Measurements from ENCODE around the gene RAB33B.

- TF ChIP-seq POLR2AphosphoS5 (IDR thresholded peaks at IDR 0.05; ENCODE audit: low read depth, low read length) = no peak
- TF ChIP-seq TCF7L2 (IDR thresholded peaks at IDR 0.05; ENCODE audit: low read depth, low read length) = no peak
- peak; percentile 46 for TF ChIP-seq CTCF (IDR thresholded peaks at IDR 0.05)
- TF ChIP-seq, protein P1, sequence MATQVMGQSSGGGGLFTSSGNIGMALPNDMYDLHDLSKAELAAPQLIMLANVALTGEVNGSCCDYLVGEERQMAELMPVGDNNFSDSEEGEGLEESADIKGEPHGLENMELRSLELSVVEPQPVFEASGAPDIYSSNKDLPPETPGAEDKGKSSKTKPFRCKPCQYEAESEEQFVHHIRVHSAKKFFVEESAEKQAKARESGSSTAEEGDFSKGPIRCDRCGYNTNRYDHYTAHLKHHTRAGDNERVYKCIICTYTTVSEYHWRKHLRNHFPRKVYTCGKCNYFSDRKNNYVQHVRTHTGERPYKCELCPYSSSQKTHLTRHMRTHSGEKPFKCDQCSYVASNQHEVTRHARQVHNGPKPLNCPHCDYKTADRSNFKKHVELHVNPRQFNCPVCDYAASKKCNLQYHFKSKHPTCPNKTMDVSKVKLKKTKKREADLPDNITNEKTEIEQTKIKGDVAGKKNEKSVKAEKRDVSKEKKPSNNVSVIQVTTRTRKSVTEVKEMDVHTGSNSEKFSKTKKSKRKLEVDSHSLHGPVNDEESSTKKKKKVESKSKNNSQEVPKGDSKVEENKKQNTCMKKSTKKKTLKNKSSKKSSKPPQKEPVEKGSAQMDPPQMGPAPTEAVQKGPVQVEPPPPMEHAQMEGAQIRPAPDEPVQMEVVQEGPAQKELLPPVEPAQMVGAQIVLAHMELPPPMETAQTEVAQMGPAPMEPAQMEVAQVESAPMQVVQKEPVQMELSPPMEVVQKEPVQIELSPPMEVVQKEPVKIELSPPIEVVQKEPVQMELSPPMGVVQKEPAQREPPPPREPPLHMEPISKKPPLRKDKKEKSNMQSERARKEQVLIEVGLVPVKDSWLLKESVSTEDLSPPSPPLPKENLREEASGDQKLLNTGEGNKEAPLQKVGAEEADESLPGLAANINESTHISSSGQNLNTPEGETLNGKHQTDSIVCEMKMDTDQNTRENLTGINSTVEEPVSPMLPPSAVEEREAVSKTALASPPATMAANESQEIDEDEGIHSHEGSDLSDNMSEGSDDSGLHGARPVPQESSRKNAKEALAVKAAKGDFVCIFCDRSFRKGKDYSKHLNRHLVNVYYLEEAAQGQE (IDR thresholded peaks at IDR 0.05; ENCODE audit: insufficient read depth in 1 of 2, low read depth in 2 of 2, low read length in 1 of 2) = no peak
- TF ChIP-seq SIN3A (IDR thresholded peaks at IDR 0.05; ENCODE audit: borderline replicate concordance, insufficient read depth, low read depth, low read length) = no peak
Measured at GRCh38 chr4:139453041-139453370, 915 bp upstream of the RAB33B start.

Measured in Panc1 (cell line).